ENCODE measurements around the gene KRT26. TPM values are rescaled to one million over a fixed set of nuclear protein-coding genes. Genes with fewer than 3 reads are reported as not detected.

The KRT26 gene
- total and polyA plus RNA-seq, 2 of the 13 experiments (the other 11 are each of a cell fraction or from before 2014, with no cell fraction given): not detected

- Histone ChIP-seq H3K27me3 (ENCODE audit: control insufficient read depth in 1 of 2, insufficient read depth in 2 of 2, low read length in 2 of 2) (no peaks in the 10 kb centered on the region; a peak in 1 of 5 replicates), H3K4me1 (ENCODE audit: insufficient read depth, low read length) (peaks cover 31% of the 10 kb centered on the region), H3K4me2 (ENCODE audit: low read depth, low read length) (no peak overlapping the region), H3K9ac (ENCODE audit: insufficient read depth, low read depth, low read length) (no peak overlapping the region), H3K9me3 (ENCODE audit: low read length) (no peaks in the 10 kb centered on the region), H2AFZ (ENCODE audit: low read length) (no peak overlapping the region), H3K27ac (ENCODE audit: extremely low read length, insufficient read depth, low read length) (no peak overlapping the region), H3K4me3 (replicated peaks in 1 of 3; ENCODE audit: insufficient read depth in 1 of 3, low read depth in 2 of 3, low read length in 3 of 3) (no peak overlapping the region), H3K79me2 (ENCODE audit: insufficient read depth, low read length) (peaks cover 32% of the 10 kb centered on the region), H3K36me3 (replicated peaks in 1 of 2; ENCODE audit: control insufficient read depth in 1 of 2, insufficient read depth in 2 of 2, low read length in 2 of 2) (peaks cover 4 to 7% of the 10 kb centered on the region in 2 experiments; a peak in 4 of 5 replicates), H4K20me1 (ENCODE audit: insufficient read depth, low read length) (no peaks in the 10 kb centered on the region)
- no peak for TF ChIP-seq ZNF720 (CRISPR knock-in tag; IDR thresholded peaks at IDR 0.05)
- no peak for TF ChIP-seq REST (IDR thresholded peaks at IDR 0.05; ENCODE audit: borderline replicate concordance in 1 of 2, low read depth in 1 of 2, low read length in 2 of 2)
- no peak for TF ChIP-seq SSRP1 (CRISPR knock-in tag; IDR thresholded peaks at IDR 0.05)
- no peak for TF ChIP-seq ZNF205 (CRISPR knock-in tag; IDR thresholded peaks at IDR 0.05)
- no peak for TF ChIP-seq HMG20A (CRISPR knock-in tag; IDR thresholded peaks at IDR 0.05; ENCODE audit: borderline replicate concordance)
- no peak for TF ChIP-seq U2AF2 (IDR thresholded peaks at IDR 0.05; ENCODE audit: low read depth, low read length)
- no peak for TF ChIP-seq TBL1XR1 (IDR thresholded peaks at IDR 0.05; ENCODE audit: borderline replicate concordance, low read length, partially characterized antibody)
- no peak for TF ChIP-seq ZNF256 (CRISPR knock-in tag; conservative IDR thresholded peaks at IDR 0.05)
- TF ChIP-seq ARNTL (CRISPR knock-in tag; IDR thresholded peaks at IDR 0.05): no peak
- TF ChIP-seq ZNF207 (IDR thresholded peaks at IDR 0.05; ENCODE audit: borderline replicate concordance): no peak
- no peak for FAIRE-seq
- ChIA-PET POLR2A (no interaction called here), CTCF (ENCODE audit: low intra/inter-chr PET ratio, low total read pairs) (no interaction called here)
- intact Hi-C loops (cut with micrococcal nuclease; ENCODE audit: unreplicated experiment) (no loop called here), in situ Hi-C loops (cut with HindIII; ENCODE audit: extremely low pct_ligation_motif_present, low pct_unique_long_range_greater_than_20kb) (no loop called here)
- no peak for ATAC-seq
- no TSS peak for BruUV-seq (replicated peaks)
- no peak for DNase-seq (ENCODE audit: low spot score)
Observed at GRCh38 chr17:40821536-40821935, 49.5 kb upstream of the KRT26 start.
